ENCODE results near the gene RILP. TPM values are rescaled to one million over a fixed set of nuclear protein-coding genes. Genes with fewer than 3 reads are reported as not detected.
"Not testable (repeated sequence)": the region's sequence is repeated elsewhere in the genome, so short reads cannot be mapped to it uniquely, and the experiment has no call there.

Gene RILP
- total and polyA plus RNA-seq, 2 experiments from 2014 or later, result 10.3 to 11.1 TPM

DNA sequence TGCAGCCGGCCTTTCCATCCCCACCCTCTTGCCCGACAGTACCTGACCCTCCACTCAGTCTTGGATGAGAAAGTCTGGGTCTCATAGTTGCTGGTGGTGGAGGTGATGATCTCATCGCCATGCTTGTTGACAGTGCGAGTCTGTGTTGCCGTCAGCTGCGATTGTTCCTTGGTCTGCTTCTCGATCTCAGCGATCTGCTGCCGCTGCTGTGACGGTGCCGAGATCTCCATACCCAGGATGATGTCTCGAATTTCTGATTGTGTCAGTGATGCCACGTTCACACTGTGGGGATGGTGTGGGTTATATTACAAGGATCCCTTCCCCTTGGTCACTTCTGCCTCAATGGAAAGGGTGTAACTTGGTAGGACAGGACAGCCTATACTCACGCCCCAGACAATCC is 4.1 kb upstream of the RILP start:
- Histone ChIP-seq H3K36me3 (replicated peaks; ENCODE audit: insufficient read depth, low read depth) (peaks cover 5% of the 10 kb centered on the region), H3K4me3 (no peak overlapping the region), H4K20me1 (ENCODE audit: insufficient read depth, poor library complexity, severe bottlenecking) (peaks cover 6% of the 10 kb centered on the region), H3K79me2 (no peaks in the 10 kb centered on the region), H3K27ac (no peak overlapping the region), H2AFZ (no peak overlapping the region), H3K9me2 (replicated peaks; ENCODE audit: insufficient read depth) (no peaks in the 10 kb centered on the region), H3K4me2 (no peak overlapping the region), H3K9me3 (ENCODE audit: low read depth) (no peaks in the 10 kb centered on the region), H3K4me1 (ENCODE audit: insufficient read depth) (peaks cover 14% of the 10 kb centered on the region), H3K27me3 (no peaks in the 10 kb centered on the region)
- no peak for TF ChIP-seq EZH2phosphoT487 (IDR thresholded peaks at IDR 0.05; ENCODE audit: low read depth, severe bottlenecking, unreplicated experiment)
- TF ChIP-seq EZH2 (IDR thresholded peaks at IDR 0.05; ENCODE audit: borderline replicate concordance), result no peak
- TF ChIP-seq, protein P1, sequence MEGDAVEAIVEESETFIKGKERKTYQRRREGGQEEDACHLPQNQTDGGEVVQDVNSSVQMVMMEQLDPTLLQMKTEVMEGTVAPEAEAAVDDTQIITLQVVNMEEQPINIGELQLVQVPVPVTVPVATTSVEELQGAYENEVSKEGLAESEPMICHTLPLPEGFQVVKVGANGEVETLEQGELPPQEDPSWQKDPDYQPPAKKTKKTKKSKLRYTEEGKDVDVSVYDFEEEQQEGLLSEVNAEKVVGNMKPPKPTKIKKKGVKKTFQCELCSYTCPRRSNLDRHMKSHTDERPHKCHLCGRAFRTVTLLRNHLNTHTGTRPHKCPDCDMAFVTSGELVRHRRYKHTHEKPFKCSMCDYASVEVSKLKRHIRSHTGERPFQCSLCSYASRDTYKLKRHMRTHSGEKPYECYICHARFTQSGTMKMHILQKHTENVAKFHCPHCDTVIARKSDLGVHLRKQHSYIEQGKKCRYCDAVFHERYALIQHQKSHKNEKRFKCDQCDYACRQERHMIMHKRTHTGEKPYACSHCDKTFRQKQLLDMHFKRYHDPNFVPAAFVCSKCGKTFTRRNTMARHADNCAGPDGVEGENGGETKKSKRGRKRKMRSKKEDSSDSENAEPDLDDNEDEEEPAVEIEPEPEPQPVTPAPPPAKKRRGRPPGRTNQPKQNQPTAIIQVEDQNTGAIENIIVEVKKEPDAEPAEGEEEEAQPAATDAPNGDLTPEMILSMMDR (IDR thresholded peaks at IDR 0.05; ENCODE audit: poor library complexity), result no peak
- 97% methylated on average over 14 of the region's 14 CpGs for WGBS (ENCODE audit: low lambda C conversion rate, missing lambda C conversion rate)
- no peak for DNase-seq (ENCODE audit: low spot score)

DNA sequence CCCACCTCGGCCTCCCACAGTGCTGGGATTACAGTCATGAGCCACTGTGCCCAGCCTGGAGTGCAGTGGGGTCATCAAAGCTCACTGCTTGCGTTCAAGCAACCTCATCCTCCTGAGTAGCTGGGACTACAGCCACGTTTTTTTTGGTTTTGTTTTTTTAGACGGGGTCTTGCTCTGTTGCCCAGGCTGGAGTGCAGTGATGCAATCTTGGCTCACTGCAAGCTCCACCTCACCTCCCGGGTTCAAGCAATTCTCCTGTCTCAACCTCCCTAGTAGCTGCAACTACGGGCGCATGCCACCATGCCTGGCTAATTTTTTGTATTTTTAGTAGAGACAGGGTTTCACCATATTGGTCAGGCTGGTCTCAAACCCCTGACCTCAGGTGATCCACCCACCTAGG is 3.1 kb upstream of the RILP start:
- not testable (repeated sequence) for H4K20me1 ChIP-seq (ENCODE audit: insufficient read depth, poor library complexity, severe bottlenecking); DNase-seq (ENCODE audit: low spot score); H3K4me2 ChIP-seq; H3K79me2 ChIP-seq; H3K36me3 ChIP-seq (replicated peaks; ENCODE audit: insufficient read depth, low read depth); H3K4me3 ChIP-seq; H3K9me2 ChIP-seq (replicated peaks; ENCODE audit: insufficient read depth); H3K9me3 ChIP-seq (ENCODE audit: low read depth); H2AFZ ChIP-seq; H3K27me3 ChIP-seq; H3K27ac ChIP-seq
- WGBS (ENCODE audit: low lambda C conversion rate, missing lambda C conversion rate), result 89% methylated on average over 7 of the region's 7 CpGs
- H3K4me1 ChIP-seq (ENCODE audit: insufficient read depth), result peaks cover 19% of the 10 kb centered on the region

DNA sequence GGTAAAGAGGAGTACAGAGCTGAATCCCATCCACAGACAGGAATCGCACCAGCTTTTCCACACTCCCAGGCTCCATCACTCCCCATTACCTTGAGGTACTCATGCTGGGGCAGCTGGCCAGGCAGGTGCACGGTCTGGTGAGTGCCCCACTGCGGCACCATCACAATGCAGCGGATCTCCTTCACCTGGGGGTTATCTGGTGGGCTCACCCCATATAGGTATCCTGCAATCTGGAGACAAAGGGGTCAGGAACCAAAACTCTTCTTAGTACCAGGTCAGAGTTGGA is 1.8 kb upstream of the RILP start:
- no peak overlapping the region for H3K4me2 ChIP-seq
- TF ChIP-seq EZH2phosphoT487 (IDR thresholded peaks at IDR 0.05; ENCODE audit: low read depth, severe bottlenecking, unreplicated experiment) (no peak), EZH2 (IDR thresholded peaks at IDR 0.05; ENCODE audit: borderline replicate concordance) (no peak)
- TF ChIP-seq, protein P1 (IDR thresholded peaks at IDR 0.05; ENCODE audit: poor library complexity), result no peak
- WGBS (ENCODE audit: low lambda C conversion rate, missing lambda C conversion rate), result 96% methylated on average over 4 of the region's 4 CpGs
- peaks cover 22% of the 10 kb centered on the region for H3K4me1 ChIP-seq (ENCODE audit: insufficient read depth)
- no peaks in the 10 kb centered on the region for H3K79me2 ChIP-seq
- no peaks in the 10 kb centered on the region for H3K36me3 ChIP-seq (replicated peaks; ENCODE audit: insufficient read depth, low read depth)
- no peak overlapping the region for H2AFZ ChIP-seq
- no peak overlapping the region for H3K4me3 ChIP-seq
- no peaks in the 10 kb centered on the region for H3K9me2 ChIP-seq (replicated peaks; ENCODE audit: insufficient read depth)
- no peaks in the 10 kb centered on the region for H3K9me3 ChIP-seq (ENCODE audit: low read depth)
- H3K27me3 ChIP-seq, result no peaks in the 10 kb centered on the region
- H3K27ac ChIP-seq, result no peak overlapping the region
- no peak for DNase-seq (ENCODE audit: low spot score)
- peaks cover 6% of the 10 kb centered on the region for H4K20me1 ChIP-seq (ENCODE audit: insufficient read depth, poor library complexity, severe bottlenecking)

DNA sequence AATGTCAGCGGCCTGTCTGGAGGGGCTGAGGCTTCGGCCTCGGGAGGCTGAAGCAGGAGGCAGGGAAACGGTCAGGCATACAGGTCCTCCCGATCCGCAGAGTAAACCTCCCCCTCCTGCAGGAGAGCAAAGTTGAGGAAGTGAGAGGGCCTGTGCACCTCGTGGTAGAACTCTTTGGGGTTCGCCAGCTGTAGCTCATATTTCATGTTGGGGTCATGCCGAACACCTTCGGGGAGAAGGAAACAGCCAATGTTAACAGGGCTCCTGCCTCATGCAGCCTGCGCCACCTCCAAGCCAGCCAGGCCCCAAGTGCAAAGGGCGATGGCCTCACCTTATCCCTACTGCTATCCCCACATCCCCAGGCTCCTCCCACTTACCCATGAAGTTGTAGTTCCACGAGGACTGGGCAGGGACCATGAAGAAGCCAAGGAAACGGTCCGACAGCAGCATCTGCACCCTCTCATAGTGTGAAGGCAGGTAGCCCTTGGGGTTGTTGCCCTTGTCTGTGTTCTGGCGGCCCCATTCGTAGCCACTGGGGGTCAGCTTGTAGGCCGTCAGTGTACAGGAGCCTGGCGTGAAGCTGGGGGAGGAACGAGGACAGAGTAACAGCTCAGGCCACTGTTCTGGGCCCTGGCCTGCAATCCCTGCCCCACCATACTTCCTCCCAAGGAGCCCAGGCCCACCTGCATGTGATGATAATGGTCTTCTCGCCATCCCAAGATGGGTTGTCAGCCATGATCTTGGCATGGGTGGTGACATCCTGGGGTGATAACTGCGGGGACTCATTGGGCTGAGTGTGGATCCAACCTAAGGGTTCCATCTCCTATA is 1.3 kb upstream of the RILP start:
- WGBS (ENCODE audit: low lambda C conversion rate, missing lambda C conversion rate), result 89% methylated on average over 22 of the region's 22 CpGs
- no peak for TF ChIP-seq EZH2phosphoT487 (IDR thresholded peaks at IDR 0.05; ENCODE audit: low read depth, severe bottlenecking, unreplicated experiment)
- no peak for TF ChIP-seq EZH2 (IDR thresholded peaks at IDR 0.05; ENCODE audit: borderline replicate concordance)
- TF ChIP-seq, protein P1 (IDR thresholded peaks at IDR 0.05; ENCODE audit: poor library complexity), result no peak
- peaks cover 6% of the 10 kb centered on the region for H4K20me1 ChIP-seq (ENCODE audit: insufficient read depth, poor library complexity, severe bottlenecking)
- no peaks in the 10 kb centered on the region for H3K27me3 ChIP-seq
- H3K79me2 ChIP-seq, result no peaks in the 10 kb centered on the region
- H3K4me2 ChIP-seq, result peak overlapping the region; percentile 99
- no peaks in the 10 kb centered on the region for H3K9me2 ChIP-seq (replicated peaks; ENCODE audit: insufficient read depth)
- no peak for DNase-seq (ENCODE audit: low spot score)
- no peak overlapping the region for H2AFZ ChIP-seq
- no peaks in the 10 kb centered on the region for H3K36me3 ChIP-seq (replicated peaks; ENCODE audit: insufficient read depth, low read depth)
- H3K27ac ChIP-seq, result peak overlapping the region; percentile 97
- H3K4me3 ChIP-seq, result no peak overlapping the region
- H3K9me3 ChIP-seq (ENCODE audit: low read depth), result no peaks in the 10 kb centered on the region
- peaks cover 22% of the 10 kb centered on the region for H3K4me1 ChIP-seq (ENCODE audit: insufficient read depth)

All from hepatocyte (in vitro differentiated cells).